Peyer's patch (tissue), 4 donors: ENCODE data around the gene ZNF740.

Source experiments
- POLR2A ChIP-seq, 2 donors: fragments of 450-650 bp; IDR thresholded peaks; one replicate each; pipeline ENCODE4 v1.5.1; 2017; ENCODE audit warnings: antibody characterized with exemption in 2 of 2, mild to moderate bottlenecking in 2 of 2, moderate library complexity in 2 of 2
- TF ChIP-seq, protein P1 (sequence below), 6 experiments: fragments of 450-650 bp in 4 of 6; fragments of 200-600 bp in 2 of 6; sonication (generic) in 1 of 6; IDR thresholded peaks; one replicate each; pipeline ENCODE4 v1.5.1; 2017 to 2019; ENCODE audit warnings: antibody characterized with exemption in 6 of 6, mild to moderate bottlenecking in 3 of 6, moderate library complexity in 1 of 6

DNA sequence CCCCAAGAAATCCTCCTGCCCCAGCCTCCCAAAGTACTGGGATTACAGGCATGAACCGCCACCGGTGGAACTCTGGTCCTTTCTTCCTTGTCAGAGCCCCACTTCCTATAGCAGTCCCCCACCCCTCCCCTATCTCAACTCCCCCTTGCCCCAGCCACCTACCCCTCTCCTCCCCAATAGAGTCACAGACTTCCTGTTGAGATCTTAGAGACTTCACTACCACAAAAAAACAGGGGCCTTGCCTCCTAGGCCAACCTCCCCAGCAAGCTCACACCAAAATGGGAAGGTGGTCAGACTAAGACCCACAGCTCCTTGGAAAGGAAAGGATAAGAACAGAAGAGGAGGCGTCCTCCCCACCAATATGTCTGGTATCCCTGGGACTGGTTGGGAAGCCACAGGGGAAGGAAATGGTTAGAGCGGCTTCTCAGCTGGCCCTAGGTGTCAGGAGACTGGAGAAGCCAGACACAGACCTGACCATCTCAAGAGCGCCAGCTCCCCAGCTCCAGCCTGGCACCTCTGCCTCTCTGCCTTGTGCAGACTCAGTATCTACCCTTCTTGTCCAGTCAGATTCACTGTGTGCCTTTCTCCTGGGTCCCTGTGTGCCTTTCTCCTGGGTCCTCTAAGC, 18.1 kb downstream of the ZNF740 start:
- TF ChIP-seq POLR2A (IDR thresholded peaks at IDR 0.05) = no peak
- TF ChIP-seq, protein P1, sequence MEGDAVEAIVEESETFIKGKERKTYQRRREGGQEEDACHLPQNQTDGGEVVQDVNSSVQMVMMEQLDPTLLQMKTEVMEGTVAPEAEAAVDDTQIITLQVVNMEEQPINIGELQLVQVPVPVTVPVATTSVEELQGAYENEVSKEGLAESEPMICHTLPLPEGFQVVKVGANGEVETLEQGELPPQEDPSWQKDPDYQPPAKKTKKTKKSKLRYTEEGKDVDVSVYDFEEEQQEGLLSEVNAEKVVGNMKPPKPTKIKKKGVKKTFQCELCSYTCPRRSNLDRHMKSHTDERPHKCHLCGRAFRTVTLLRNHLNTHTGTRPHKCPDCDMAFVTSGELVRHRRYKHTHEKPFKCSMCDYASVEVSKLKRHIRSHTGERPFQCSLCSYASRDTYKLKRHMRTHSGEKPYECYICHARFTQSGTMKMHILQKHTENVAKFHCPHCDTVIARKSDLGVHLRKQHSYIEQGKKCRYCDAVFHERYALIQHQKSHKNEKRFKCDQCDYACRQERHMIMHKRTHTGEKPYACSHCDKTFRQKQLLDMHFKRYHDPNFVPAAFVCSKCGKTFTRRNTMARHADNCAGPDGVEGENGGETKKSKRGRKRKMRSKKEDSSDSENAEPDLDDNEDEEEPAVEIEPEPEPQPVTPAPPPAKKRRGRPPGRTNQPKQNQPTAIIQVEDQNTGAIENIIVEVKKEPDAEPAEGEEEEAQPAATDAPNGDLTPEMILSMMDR (IDR thresholded peaks at IDR 0.05) = no peak
